SK-N-DZ (cell line): Measurements from ENCODE around the gene ITGAX.

ENCODE experiments used
- DNase-seq: peaks from one replicate; pipeline ENCODE4 v3.0.0-alpha.2; 2015; ENCODE audit warnings: low spot score

Gene ITGAX

DNA sequence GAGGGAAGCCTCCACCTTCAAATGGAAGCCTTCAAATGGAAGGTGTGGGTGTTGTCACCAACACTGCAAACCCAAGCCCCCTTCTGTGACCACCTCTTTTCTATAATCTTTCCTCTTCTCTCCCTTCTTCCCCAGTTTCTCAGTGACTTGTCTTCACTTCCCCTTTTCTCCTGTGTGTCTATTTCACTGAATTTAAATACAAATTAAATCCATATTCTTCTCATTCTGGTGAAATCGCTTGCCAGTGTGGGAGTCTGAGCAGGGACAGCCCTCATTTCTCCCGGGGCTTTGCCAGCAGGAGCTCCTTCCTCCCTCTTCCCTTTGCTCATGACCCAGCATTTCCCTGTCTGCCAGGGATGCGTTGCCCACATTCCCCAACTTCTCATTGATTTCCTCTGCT, 6.4 kb upstream of the ITGAX start:
- no peak for DNase-seq

- DNase-seq = no peak
Measured at GRCh38 chr16:31350275-31351005, 4.5 kb upstream of the ITGAX start.

- no peak for DNase-seq
Measured at GRCh38 chr16:31351246-31351941, 3.6 kb upstream of the ITGAX start.

DNA sequence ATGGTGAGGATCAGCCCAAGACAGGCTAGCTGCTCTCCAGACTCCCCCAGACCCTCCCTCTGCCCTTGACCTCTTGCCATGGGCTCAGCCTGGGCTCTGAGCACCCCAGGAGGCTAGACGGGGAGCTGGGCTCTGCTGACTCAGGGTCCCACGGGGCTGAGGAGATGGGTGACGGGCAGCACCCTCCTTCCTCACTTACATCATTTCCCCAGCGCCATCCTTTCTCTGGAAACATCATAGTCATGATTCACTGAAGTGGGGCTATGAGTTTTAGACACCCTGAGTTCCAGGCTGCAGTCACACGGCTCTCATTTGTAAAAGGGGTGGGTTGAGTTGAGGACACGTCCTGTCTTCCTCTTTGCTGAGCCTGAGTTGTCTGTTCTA, 3.0 kb upstream of the ITGAX start:
- no peak for DNase-seq

DNA sequence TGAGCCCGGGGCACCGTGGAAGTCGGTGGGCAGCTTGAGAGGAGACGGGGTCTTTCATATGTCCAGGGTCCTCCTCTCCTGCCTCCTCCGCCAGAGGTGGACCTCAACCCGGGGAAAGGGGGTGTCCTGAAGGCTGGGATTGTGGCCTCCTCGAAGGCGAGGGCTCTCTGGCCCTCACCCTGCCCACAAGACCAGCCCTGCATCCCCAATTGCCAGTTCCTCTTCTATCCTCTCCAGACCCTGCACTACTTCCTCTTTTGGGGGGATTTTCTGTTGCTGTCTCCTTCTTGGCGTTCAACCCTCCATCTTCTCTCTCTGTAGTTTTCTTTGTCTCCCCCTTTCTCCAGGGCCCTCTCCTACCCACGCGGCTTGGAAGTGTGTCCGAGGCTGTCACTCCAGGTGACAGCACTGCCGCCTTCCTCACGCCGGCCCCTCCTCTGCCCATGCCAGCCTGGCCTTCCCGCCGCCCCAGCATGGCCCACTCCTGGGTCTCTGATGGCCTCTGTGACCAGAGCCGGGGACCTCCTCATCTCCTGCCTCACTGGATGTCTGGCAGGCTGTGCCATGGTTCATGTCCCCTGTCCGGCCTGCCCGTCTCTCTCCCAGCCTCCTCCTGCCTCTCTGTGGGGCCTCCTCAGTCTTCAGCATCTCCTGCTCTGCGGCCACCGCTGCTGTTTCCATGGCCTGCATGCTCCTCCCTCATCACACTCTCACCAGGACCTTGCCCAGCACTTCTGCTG, 2.4 kb upstream of the ITGAX start:
- no peak for DNase-seq

DNA sequence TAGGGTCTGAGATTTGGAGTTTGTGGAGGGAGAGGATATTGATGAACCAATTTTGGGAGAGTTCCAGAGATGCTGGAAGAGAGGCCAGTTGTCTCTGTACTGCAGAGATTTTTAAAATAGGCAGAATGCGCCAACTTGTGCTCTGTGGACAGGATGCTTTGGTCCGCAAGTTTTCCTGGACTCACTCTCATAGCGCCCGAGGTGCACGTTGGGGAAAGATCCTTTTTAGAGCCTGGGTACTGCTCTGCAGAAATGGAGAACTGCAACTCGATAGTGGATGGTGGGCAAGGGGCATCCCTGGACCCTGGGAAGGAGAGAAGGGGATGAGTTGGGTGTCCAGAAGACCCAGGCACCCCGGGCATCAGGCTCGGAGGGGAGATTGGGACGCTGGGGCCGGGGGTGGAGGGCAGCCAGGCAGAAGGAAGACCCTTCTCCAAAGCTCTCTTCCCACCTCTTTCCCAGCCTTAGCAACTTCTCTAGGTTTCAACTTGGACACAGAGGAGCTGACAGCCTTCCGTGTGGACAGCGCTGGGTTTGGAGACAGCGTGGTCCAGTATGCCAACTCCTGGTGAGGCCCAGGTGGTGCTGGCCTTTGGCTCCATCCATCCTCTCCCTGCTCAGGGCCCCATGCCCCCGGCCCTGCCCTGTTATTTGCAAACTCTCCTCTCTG, 590 bp downstream of the ITGAX start:
- DNase-seq = no peak

- no peak for DNase-seq
Measured at GRCh38 chr16:31356566-31357323, 1.8 kb downstream of the ITGAX start.

- DNase-seq = no peak
Measured at GRCh38 chr16:31357324-31358109, 2.5 kb downstream of the ITGAX start.

DNA sequence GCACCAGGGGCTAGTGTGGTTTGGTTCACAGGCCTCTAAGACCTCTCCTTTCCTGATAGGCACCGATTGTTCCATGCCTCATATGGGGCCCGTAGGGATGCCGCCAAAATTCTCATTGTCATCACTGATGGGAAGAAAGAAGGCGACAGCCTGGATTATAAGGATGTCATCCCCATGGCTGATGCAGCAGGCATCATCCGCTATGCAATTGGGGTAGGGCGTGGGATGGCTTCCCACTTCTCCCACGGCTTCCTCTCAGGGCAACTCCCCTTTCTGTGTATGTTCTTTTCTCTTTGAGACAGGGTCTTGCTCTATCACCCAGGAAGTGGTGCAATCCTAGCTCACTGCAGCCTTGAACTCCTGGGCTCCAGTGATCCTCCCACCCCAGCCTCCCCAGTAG, 5.3 kb downstream of the ITGAX start:
- DNase-seq = no peak

- no peak for DNase-seq
Measured at GRCh38 chr16:31361201-31362110, 6.5 kb downstream of the ITGAX start.

- DNase-seq = no peak
Measured at GRCh38 chr16:31362476-31363405, 7.8 kb downstream of the ITGAX start.

- DNase-seq = no peak
Measured at GRCh38 chr16:31363721-31364120, 8.7 kb downstream of the ITGAX start.

DNA sequence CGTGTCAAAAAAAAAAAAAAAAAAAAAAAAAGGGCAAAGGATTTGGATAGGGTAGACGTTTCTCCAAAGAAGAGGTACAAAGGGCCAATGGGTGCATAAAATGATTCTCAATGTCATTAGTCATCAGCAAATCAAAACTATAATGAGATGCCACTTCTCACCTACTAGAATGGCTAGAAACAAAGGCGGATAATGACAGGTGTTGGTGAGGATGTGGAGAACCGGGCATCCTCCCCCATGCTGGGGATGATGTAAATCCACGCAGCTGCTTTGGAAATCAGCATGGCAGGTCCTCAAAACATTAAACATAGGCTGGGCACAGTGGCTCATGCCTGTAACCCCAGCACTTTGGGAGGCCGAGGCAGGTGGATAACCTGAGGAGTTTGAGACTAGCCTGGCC, 9.4 kb downstream of the ITGAX start:
- DNase-seq = no peak

- DNase-seq = no peak
Measured at GRCh38 chr16:31365131-31365865, 10.3 kb downstream of the ITGAX start.

GRCh38 chr16:31367853-31368252, 12.9 kb downstream of the ITGAX start:
- no peak for DNase-seq

DNA sequence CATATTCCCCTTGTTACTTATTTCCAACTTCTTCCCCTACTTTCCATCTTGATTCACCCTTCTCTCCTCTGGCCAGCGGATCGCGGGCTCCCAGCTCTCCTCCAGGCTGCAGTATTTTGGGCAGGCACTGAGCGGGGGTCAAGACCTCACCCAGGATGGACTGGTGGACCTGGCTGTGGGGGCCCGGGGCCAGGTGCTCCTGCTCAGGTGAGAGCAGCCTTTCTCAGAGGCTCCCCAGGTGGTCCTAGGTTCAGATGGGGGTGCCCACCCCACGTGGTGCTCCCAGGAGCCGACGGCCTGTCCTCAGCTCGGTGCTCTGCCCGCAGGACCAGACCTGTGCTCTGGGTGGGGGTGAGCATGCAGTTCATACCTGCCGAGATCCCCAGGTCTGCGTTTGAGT, 16.0 kb downstream of the ITGAX start:
- no peak for DNase-seq

DNA sequence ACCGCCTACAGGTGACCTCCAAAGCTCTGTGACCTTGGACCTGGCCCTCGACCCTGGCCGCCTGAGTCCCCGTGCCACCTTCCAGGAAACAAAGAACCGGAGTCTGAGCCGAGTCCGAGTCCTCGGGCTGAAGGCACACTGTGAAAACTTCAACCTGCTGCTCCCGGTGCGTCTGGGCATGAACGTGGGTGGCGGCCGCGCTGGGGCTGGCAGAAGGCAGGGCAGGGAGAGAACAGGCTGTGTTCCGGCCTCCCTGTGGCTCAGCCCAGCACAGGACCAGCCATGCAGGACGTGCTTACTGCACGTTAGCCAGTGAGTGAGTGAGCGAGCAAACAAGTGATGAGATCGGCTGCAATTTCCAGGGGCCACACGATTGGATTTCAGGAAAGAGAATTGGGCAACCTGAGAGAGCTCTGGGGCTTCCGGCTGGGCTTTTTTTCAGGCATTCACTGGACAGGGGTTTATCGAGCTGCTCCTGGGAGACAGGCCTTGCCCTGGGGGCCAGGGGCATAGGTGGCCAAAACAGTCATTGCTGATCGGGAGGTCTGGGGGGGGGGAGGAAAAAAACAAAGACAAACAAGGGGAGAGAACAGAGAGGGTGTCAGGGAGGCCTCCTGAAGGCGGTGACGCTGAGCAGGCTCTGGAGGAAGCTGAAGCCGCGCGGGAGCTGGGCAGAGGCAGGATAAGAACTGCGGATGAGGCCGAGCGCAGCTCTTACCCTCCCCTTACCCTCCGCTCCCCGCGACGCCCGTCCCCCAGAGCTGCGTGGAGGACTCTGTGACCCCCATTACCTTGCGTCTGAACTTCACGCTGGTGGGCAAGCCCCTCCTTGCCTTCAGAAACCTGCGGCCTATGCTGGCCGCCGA, 16.9 kb downstream of the ITGAX start:
- DNase-seq = no peak
